Measurements from ENCODE around the gene SUGCT. TPM values are rescaled to one million over a fixed set of nuclear protein-coding genes. Genes with fewer than 3 reads are reported as not detected.

SUGCT gene
- total and polyA plus RNA-seq, 2 of the 13 experiments (the other 11 are each of a cell fraction or from before 2014, with no cell fraction given), result 10.1 to 22.2 TPM

- BruUV-seq (replicated peaks), result no TSS peak
Measured at GRCh38 chr7:40811666-40812065, 676.9 kb downstream of the SUGCT start.

GRCh38 chr7:40815022-40815421, 680.2 kb downstream of the SUGCT start:
- no peak overlapping the region for H3K4me3 ChIP-seq (replicated peaks in 1 of 3; ENCODE audit: insufficient read depth in 1 of 3, low read depth in 2 of 3, low read length in 3 of 3)
- ChIA-PET CTCF (ENCODE audit: low intra/inter-chr PET ratio, low total read pairs) (no interaction called here), POLR2A (no interaction called here)
- H3K36me3 ChIP-seq (replicated peaks in 1 of 2; ENCODE audit: control insufficient read depth in 1 of 2, insufficient read depth in 2 of 2, low read length in 2 of 2), result no peaks in the 10 kb centered on the region
- H3K4me1 ChIP-seq (ENCODE audit: insufficient read depth, low read length), result no peaks in the 10 kb centered on the region
- no peak for DNase-seq (ENCODE audit: low spot score)
- intact Hi-C loops (cut with micrococcal nuclease; ENCODE audit: unreplicated experiment), result no loop called here
- in situ Hi-C loops (cut with HindIII; ENCODE audit: extremely low pct_ligation_motif_present, low pct_unique_long_range_greater_than_20kb), result no loop called here
- no peaks in the 10 kb centered on the region for H3K27me3 ChIP-seq (ENCODE audit: control insufficient read depth in 1 of 2, insufficient read depth in 2 of 2, low read length in 2 of 2)
- peaks cover 9% of the 10 kb centered on the region; the same call in 1 of the 2 replicates for H3K9me3 ChIP-seq (ENCODE audit: low read length)
- WGBS (ENCODE audit: low lambda C conversion rate), result 80% methylated on average over 2 of the region's 2 CpGs
- no peak overlapping the region for H3K4me2 ChIP-seq (ENCODE audit: low read depth, low read length)
- ATAC-seq, result no peak
- no peak overlapping the region for H3K9ac ChIP-seq (ENCODE audit: insufficient read depth, low read depth, low read length)
- no peaks in the 10 kb centered on the region for H4K20me1 ChIP-seq (ENCODE audit: insufficient read depth, low read length)
- H2AFZ ChIP-seq (ENCODE audit: low read length), result no peak overlapping the region
- TF ChIP-seq THRA (CRISPR knock-in tag; IDR thresholded peaks at IDR 0.05; ENCODE audit: borderline replicate concordance) (no peak), ERF (CRISPR knock-in tag; IDR thresholded peaks at IDR 0.05) (no peak), RNF219 (CRISPR knock-in tag; IDR thresholded peaks at IDR 0.05) (no peak), TFDP1 (CRISPR knock-in tag; IDR thresholded peaks at IDR 0.05; ENCODE audit: borderline replicate concordance) (no peak)
- no peak for FAIRE-seq
- H3K27ac ChIP-seq (ENCODE audit: extremely low read length, insufficient read depth, low read length), result no peak overlapping the region
- BruUV-seq (replicated peaks), result no TSS peak
- H3K79me2 ChIP-seq (ENCODE audit: insufficient read depth, low read length), result no peaks in the 10 kb centered on the region

More at GRCh38 chr7:40811666-40812065, 676.9 kb downstream of the SUGCT start:
- no peak overlapping the region for H3K4me3 ChIP-seq (replicated peaks in 1 of 3; ENCODE audit: insufficient read depth in 1 of 3, low read depth in 2 of 3, low read length in 3 of 3)
- H2AFZ ChIP-seq (ENCODE audit: low read length), result no peak overlapping the region
- no peaks in the 10 kb centered on the region for H3K4me1 ChIP-seq (ENCODE audit: insufficient read depth, low read length)
- in situ Hi-C loops (cut with HindIII; ENCODE audit: extremely low pct_ligation_motif_present, low pct_unique_long_range_greater_than_20kb) (no loop called here), intact Hi-C loops (cut with micrococcal nuclease; ENCODE audit: unreplicated experiment) (no loop called here)
- ATAC-seq (no peak), FAIRE-seq (no peak), DNase-seq (ENCODE audit: low spot score) (no peak)
- H3K36me3 ChIP-seq (replicated peaks in 1 of 2; ENCODE audit: control insufficient read depth in 1 of 2, insufficient read depth in 2 of 2, low read length in 2 of 2), result no peaks in the 10 kb centered on the region
- POLR2A ChIA-PET, result no interaction called here
- CTCF ChIA-PET (ENCODE audit: low intra/inter-chr PET ratio, low total read pairs), result no interaction called here
- H3K9me3 ChIP-seq (ENCODE audit: low read length), result peaks cover 9% of the 10 kb centered on the region; the same call in 1 of the 2 replicates
- 96% methylated on average over 1 of the region's 1 CpG for WGBS (ENCODE audit: low lambda C conversion rate)
- no peaks in the 10 kb centered on the region for H3K27me3 ChIP-seq (ENCODE audit: control insufficient read depth in 1 of 2, insufficient read depth in 2 of 2, low read length in 2 of 2)
- no peak overlapping the region for H3K27ac ChIP-seq (ENCODE audit: extremely low read length, insufficient read depth, low read length)
- TF ChIP-seq ELF3 (CRISPR knock-in tag; IDR thresholded peaks at IDR 0.05) (no peak), ATF7 (IDR thresholded peaks at IDR 0.05) (no peak), ATF7 (CRISPR knock-in tag; IDR thresholded peaks at IDR 0.05) (no peak), ZNF678 (CRISPR knock-in tag; IDR thresholded peaks at IDR 0.05) (no peak), PHB2 (IDR thresholded peaks at IDR 0.05; ENCODE audit: partially characterized antibody) (no peak), MXD4 (CRISPR knock-in tag; IDR thresholded peaks at IDR 0.05) (no peak), TFDP1 (CRISPR knock-in tag; IDR thresholded peaks at IDR 0.05; ENCODE audit: borderline replicate concordance) (no peak), ZFP41 (CRISPR knock-in tag; IDR thresholded peaks at IDR 0.05; ENCODE audit: borderline replicate concordance) (no peak), ZNF761 (CRISPR knock-in tag; conservative IDR thresholded peaks at IDR 0.05) (no peak)
- no peak overlapping the region for H3K9ac ChIP-seq (ENCODE audit: insufficient read depth, low read depth, low read length)
- H3K4me2 ChIP-seq (ENCODE audit: low read depth, low read length), result no peak overlapping the region
- no peaks in the 10 kb centered on the region for H3K79me2 ChIP-seq (ENCODE audit: insufficient read depth, low read length)
- no peaks in the 10 kb centered on the region for H4K20me1 ChIP-seq (ENCODE audit: insufficient read depth, low read length)
